ENCODE data around the gene BPIFB6. TPM values are rescaled to one million over a fixed set of nuclear protein-coding genes. Genes with fewer than 3 reads are reported as not detected.

BPIFB6 gene
- total and polyA plus RNA-seq, 2 of the 4 experiments (the other 2 are of a cell fraction): not detected

DNA sequence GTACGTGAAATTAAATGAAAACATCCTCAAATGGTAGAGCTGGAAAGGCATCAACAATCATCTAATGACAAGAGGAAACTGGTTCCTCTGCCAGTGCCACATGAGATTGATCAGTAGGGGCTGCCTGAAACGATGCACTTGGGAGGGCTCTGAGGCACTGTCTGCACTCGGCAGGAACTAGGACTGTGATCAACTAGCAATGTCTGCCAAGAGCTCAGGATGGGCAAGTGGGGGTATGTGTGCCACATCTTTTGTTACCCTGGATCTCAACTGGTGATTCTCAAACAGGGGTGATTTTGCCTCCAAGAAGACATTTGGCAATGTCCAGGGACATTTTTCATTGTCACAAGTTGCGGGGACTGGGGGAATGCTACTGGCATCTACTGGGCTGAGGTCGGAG lies 1.9 kb downstream of the BPIFB6 start:
- H3K18ac ChIP-seq (ENCODE audit: low read depth, low read length): no peak overlapping the region
- no TSS peak for BruUV-seq (replicated peaks)
- no peaks in the 10 kb centered on the region for H3K9me3 ChIP-seq (ENCODE audit: control insufficient read depth, insufficient read depth, low read length)
- in situ Hi-C loops (cut with MboI; ENCODE audit: low sequenced_read_pairs) (no loop called here), intact Hi-C loops (cut with micrococcal nuclease) (no loop called here), dilution Hi-C loops (cut with HindIII; ENCODE audit: low sequenced_read_pairs, unreplicated experiment) (no loop called here)
- H3K27ac ChIP-seq (ENCODE audit: insufficient read depth, low read length): no peak overlapping the region
- H3K56ac ChIP-seq (ENCODE audit: extremely low read depth, insufficient read depth, low read length): no peak overlapping the region
- WGBS, 2 experiments (ENCODE audit: extremely low coverage in 2 of 2, insufficient read length in 1 of 2): 7% methylated on average over 2 of the region's 5 CpGs; no CpG with 5 or more reads in 1 of the 2 experiments
- POLR2A ChIA-PET (ENCODE audit: unreplicated experiment): no interaction called here
- H2BK15ac ChIP-seq (ENCODE audit: low read depth, low read length): no peak overlapping the region
- DNase-seq: no peak
- no peak overlapping the region for H3K23ac ChIP-seq (ENCODE audit: low read depth, low read length)
- no peaks in the 10 kb centered on the region; the same call in 1 of the 2 replicates for H3K27me3 ChIP-seq (ENCODE audit: control insufficient read depth, insufficient read depth, low read length)
- no peak overlapping the region for H2AFZ ChIP-seq (replicated peaks; ENCODE audit: low read length, poor library complexity)
- H3K4me2 ChIP-seq (ENCODE audit: low read depth, low read length): no peak overlapping the region
- no peaks in the 10 kb centered on the region for H3K36me3 ChIP-seq (ENCODE audit: control insufficient read depth, insufficient read depth, low read length)
- no peaks in the 10 kb centered on the region for H3K79me1 ChIP-seq (ENCODE audit: low read depth in 1 of 2, low read length in 2 of 2)
- CTCF ChIA-PET: no interaction called here
- H4K5ac ChIP-seq (ENCODE audit: low read depth, low read length): no peak overlapping the region
- H4K91ac ChIP-seq (ENCODE audit: insufficient read depth, low read depth, low read length): no peak overlapping the region
- no peak overlapping the region for H2BK120ac ChIP-seq (ENCODE audit: low read depth, low read length)
- H3K4me3 ChIP-seq (ENCODE audit: insufficient read depth, low read depth, low read length): no peak overlapping the region
- TF ChIP-seq CEBPB (IDR thresholded peaks at IDR 0.05; ENCODE audit: low read depth, low read length) (no peak), SMC3 (IDR thresholded peaks at IDR 0.05; ENCODE audit: low read depth, low read length) (no peak)
- TF ChIP-seq, protein P1, sequence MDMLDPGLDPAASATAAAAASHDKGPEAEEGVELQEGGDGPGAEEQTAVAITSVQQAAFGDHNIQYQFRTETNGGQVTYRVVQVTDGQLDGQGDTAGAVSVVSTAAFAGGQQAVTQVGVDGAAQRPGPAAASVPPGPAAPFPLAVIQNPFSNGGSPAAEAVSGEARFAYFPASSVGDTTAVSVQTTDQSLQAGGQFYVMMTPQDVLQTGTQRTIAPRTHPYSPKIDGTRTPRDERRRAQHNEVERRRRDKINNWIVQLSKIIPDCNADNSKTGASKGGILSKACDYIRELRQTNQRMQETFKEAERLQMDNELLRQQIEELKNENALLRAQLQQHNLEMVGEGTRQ (IDR thresholded peaks at IDR 0.05; ENCODE audit: low read depth, low read length): no peak
- no peak overlapping the region for H3K14ac ChIP-seq (replicated peaks; ENCODE audit: low read depth, low read length)
- no peak overlapping the region for H2AK9ac ChIP-seq (replicated peaks; ENCODE audit: low read depth, low read length, poor library complexity)
- no peaks in the 10 kb centered on the region for H4K20me1 ChIP-seq (ENCODE audit: insufficient read depth, low read length)
- H3K9me1 ChIP-seq (ENCODE audit: insufficient read depth, low read length): no peaks in the 10 kb centered on the region
- H2BK5ac ChIP-seq (ENCODE audit: low read depth, low read length, poor library complexity, severe bottlenecking): no peak overlapping the region
- H3K9ac ChIP-seq (ENCODE audit: low read depth, low read length): no peak overlapping the region
- no peak for ATAC-seq (ENCODE audit: low read depth)
- no peak overlapping the region for H2AK5ac ChIP-seq (ENCODE audit: low read depth, low read length)
- no peak overlapping the region for H2BK20ac ChIP-seq (ENCODE audit: low read depth, low read length)
- H3K4ac ChIP-seq (ENCODE audit: low read depth, low read length): no peak overlapping the region
- no peaks in the 10 kb centered on the region for H3K4me1 ChIP-seq (ENCODE audit: control insufficient read depth, insufficient read depth, low read length)
- no peak overlapping the region for H4K8ac ChIP-seq (ENCODE audit: low read depth in 2 of 2, low read length in 2 of 2)

Measured in IMR-90 (cell line).